OCI-LY3 (cell line): Measurements from ENCODE around the gene MBNL1.

ENCODE experiments used
- H2AFZ ChIP-seq: fragments of 200-600, 300-600 bp; shearing (Covaris generic); 2 replicates; pipeline ENCODE4 v1.6.0; 2014; ENCODE audit warnings: antibody characterized with exemption, low read depth, low read length
- H3K27ac ChIP-seq: fragments of 200-600, 300-600 bp; sonication (generic); 2 replicates; pipeline ENCODE4 v1.5.1; 2014; ENCODE audit warnings: mild to moderate bottlenecking, low read length, moderate library complexity, mixed read lengths
- H3K27me3 ChIP-seq: fragments of 200-600, 300-600 bp; sonication (generic); 2 replicates; pipeline ENCODE4 v1.6.1; 2014; ENCODE audit warnings: low read depth, low read length, mixed read lengths
- H3K36me3 ChIP-seq: fragments of 200-600, 300-600 bp; sonication (generic); replicated peaks from 2 replicates; pipeline ENCODE3; 2014; ENCODE audit warnings: low read depth, low read length, mixed read lengths
- H3K4me1 ChIP-seq: fragments of 300-600, 200-600 bp; sonication (generic); 2 replicates; pipeline ENCODE4 v1.6.1; 2014; ENCODE audit warnings: low read length, mixed read lengths
- H3K4me2 ChIP-seq: fragments of 200-600, 300-600 bp; sonication (generic); 2 replicates; pipeline ENCODE4 v1.6.1; 2014; ENCODE audit warnings: low read length, mixed read lengths
- H3K4me3 ChIP-seq: fragments of 300-600, 200-600 bp; sonication (generic); 2 replicates; pipeline ENCODE4 v1.5.1; 2014; ENCODE audit warnings: antibody characterized with exemption, mild to moderate bottlenecking, low read length, moderate library complexity
- H3K79me2 ChIP-seq: fragments of 300-600, 200-600 bp; shearing (Covaris generic); 2 replicates; pipeline ENCODE4 v1.6.1; 2014; ENCODE audit warnings: mild to moderate bottlenecking, low read length, mixed read lengths
- H3K9ac ChIP-seq: fragments of 300-600, 200-600 bp; shearing (Covaris generic); 2 replicates; pipeline ENCODE4 v1.6.0; 2014; ENCODE audit warnings: mild to moderate bottlenecking, low read length, moderate library complexity
- H3K9me3 ChIP-seq: fragments of 200-600, 300-600 bp; shearing (Covaris generic); 2 replicates; pipeline ENCODE4 v1.6.1; 2014; ENCODE audit warnings: low read length, mixed read lengths; ENCODE audit not compliant: insufficient read depth
- H4K20me1 ChIP-seq: fragments of 200-600, 300-600 bp; sonication (generic); 2 replicates; pipeline ENCODE4 v1.6.1; 2016; ENCODE audit warnings: low read length, mixed read lengths; ENCODE audit not compliant: insufficient read depth
- EZH2phosphoT487 ChIP-seq: fragments of 200-600 bp; shearing (Covaris generic); IDR thresholded peaks from 2 replicates; pipeline ENCODE4 v1.6.1; 2018; ENCODE audit warnings: antibody characterized with exemption, mixed run types, low read depth
- TF ChIP-seq, protein P1 (sequence below): fragments of 200-600, 300-600 bp; sonication (generic); IDR thresholded peaks from 2 replicates; pipeline ENCODE4 v1.5.1; 2014; ENCODE audit warnings: antibody characterized with exemption, low read length, low read depth

MBNL1 gene

DNA sequence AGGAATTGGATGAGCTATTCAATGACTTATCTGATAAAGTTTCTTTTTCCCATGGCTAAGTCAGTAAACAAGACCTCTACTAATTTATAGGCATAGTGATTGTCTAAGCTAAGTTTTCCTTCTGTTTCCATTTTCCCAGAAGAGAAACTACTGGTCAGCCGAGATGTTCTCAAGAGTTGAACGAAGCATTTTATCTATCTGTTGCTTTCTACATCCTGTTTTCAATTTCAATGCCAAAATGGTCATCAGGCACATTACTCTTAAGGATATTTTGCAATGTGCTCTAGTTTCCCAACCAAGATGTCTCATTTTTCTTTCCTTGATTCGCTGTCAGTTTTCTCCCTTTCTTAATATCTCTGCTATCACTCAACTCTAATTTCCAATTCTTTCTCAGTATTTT lies 228.7 kb downstream of the MBNL1 start:
- TF ChIP-seq, protein P1, sequence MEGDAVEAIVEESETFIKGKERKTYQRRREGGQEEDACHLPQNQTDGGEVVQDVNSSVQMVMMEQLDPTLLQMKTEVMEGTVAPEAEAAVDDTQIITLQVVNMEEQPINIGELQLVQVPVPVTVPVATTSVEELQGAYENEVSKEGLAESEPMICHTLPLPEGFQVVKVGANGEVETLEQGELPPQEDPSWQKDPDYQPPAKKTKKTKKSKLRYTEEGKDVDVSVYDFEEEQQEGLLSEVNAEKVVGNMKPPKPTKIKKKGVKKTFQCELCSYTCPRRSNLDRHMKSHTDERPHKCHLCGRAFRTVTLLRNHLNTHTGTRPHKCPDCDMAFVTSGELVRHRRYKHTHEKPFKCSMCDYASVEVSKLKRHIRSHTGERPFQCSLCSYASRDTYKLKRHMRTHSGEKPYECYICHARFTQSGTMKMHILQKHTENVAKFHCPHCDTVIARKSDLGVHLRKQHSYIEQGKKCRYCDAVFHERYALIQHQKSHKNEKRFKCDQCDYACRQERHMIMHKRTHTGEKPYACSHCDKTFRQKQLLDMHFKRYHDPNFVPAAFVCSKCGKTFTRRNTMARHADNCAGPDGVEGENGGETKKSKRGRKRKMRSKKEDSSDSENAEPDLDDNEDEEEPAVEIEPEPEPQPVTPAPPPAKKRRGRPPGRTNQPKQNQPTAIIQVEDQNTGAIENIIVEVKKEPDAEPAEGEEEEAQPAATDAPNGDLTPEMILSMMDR = no peak
- no peak for TF ChIP-seq EZH2phosphoT487
- Histone ChIP-seq H4K20me1 (no peaks in the 10 kb centered on the region), H2AFZ (no peak overlapping the region), H3K9ac (no peak overlapping the region), H3K27me3 (no peaks in the 10 kb centered on the region), H3K36me3 (no peaks in the 10 kb centered on the region), H3K4me1 (0 out of 2 replicates have a peak, but pooled peaks cover 4% of the 10 kb centered on the region), H3K9me3 (no peaks in the 10 kb centered on the region), H3K27ac (no peak overlapping the region), H3K4me3 (no peak overlapping the region), H3K4me2 (no peak overlapping the region), H3K79me2 (no peaks in the 10 kb centered on the region)

DNA sequence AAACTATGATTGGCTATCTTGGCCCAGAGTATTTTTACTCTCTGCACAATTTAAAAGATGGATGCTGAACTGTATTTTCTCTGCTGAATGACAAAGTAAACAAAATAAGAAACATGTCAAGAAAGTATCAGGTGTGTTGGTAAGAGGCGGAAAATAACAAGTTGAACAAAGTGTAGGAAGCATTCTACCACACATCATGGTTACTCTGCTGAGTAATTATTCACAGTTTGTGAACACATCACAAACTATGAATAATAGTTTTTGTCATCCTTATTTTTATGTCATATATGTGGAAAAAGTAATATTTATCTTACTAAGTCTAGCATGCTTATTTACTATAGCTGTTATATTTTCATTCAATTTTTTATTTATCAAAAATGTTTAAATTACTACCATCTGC lies 229.2 kb downstream of the MBNL1 start:
- H2AFZ ChIP-seq = no peak overlapping the region
- H3K9ac ChIP-seq = no peak overlapping the region
- H3K27ac ChIP-seq = no peak overlapping the region
- H3K27me3 ChIP-seq = no peaks in the 10 kb centered on the region
- H3K36me3 ChIP-seq = no peaks in the 10 kb centered on the region
- no peaks in the 10 kb centered on the region for H4K20me1 ChIP-seq
- H3K4me3 ChIP-seq = no peak overlapping the region
- no peak overlapping the region for H3K4me2 ChIP-seq
- H3K79me2 ChIP-seq = no peaks in the 10 kb centered on the region
- no peaks in the 10 kb centered on the region for H3K9me3 ChIP-seq
- TF ChIP-seq, protein P1 = no peak
- TF ChIP-seq EZH2phosphoT487 = no peak
- H3K4me1 ChIP-seq = 0 out of 2 replicates have a peak, but pooled peaks cover 4% of the 10 kb centered on the region

DNA sequence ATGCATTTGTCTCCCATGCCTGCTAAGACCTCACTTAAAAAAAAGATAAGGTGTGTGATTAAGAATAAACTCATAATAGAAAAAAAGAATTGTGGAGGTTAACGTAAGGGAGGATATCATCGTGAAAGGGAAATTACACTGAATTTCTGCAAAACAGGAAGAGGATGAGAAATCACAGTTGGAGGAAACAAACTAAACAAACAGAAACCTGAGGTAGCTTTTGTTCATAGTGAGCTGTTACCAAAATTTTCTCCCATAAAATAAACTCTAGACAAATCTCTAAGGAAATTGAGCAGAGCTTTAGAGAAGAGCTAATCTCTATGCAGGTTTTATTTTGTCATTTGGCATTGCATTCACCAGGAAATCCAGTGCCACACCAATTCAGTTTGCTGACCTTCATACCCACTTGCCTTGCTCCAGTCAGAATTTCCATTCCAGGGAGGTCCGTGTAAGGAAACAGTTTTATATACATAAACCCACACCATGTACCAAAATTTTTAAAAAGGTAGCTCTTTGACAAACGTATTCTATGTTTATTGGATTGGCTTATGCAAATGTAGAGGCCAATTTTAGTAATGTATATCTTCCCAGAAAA lies 231.2 kb downstream of the MBNL1 start:
- Histone ChIP-seq H3K36me3 (no peaks in the 10 kb centered on the region), H3K4me2 (no peak overlapping the region), H4K20me1 (no peaks in the 10 kb centered on the region), H3K4me1 (0 out of 2 replicates have a peak, but pooled peaks cover 4% of the 10 kb centered on the region), H3K4me3 (no peak overlapping the region), H3K27me3 (no peaks in the 10 kb centered on the region), H2AFZ (no peak overlapping the region), H3K79me2 (no peaks in the 10 kb centered on the region), H3K9me3 (no peaks in the 10 kb centered on the region), H3K27ac (no peak overlapping the region), H3K9ac (no peak overlapping the region)
- no peak for TF ChIP-seq EZH2phosphoT487
- TF ChIP-seq, protein P1 = no peak

DNA sequence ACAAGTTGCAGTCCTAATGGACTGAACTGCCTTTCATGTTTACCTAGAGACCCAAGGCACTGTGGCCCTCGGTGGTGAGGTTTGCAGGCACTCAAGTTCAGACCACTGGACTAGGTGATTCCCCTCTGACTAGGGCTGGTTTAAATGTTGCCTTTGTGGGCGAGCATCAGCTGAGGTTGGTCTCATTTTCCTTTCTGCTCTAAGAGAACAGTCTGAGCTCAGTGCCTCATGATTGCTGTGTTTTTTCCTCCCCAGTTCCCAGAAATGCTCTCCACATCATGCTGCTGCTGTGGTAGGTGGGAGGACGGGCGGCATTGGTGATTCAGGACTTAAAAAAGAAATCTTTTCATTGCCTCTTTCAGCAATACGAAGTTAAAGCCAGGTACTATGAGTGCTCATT lies 237.2 kb downstream of the MBNL1 start:
- H3K79me2 ChIP-seq = no peaks in the 10 kb centered on the region
- peak overlapping the region; percentile 10; the same call in 1 of the 2 replicates for H2AFZ ChIP-seq
- H3K36me3 ChIP-seq = no peaks in the 10 kb centered on the region
- H3K4me1 ChIP-seq = peaks cover 42% of the 10 kb centered on the region
- H4K20me1 ChIP-seq = no peaks in the 10 kb centered on the region
- no peak overlapping the region for H3K27ac ChIP-seq
- H3K9ac ChIP-seq = no peak overlapping the region
- H3K27me3 ChIP-seq = no peaks in the 10 kb centered on the region
- H3K4me3 ChIP-seq = no peak overlapping the region
- H3K9me3 ChIP-seq = no peaks in the 10 kb centered on the region
- peak overlapping the region; percentile 48 for H3K4me2 ChIP-seq
- no peak for TF ChIP-seq EZH2phosphoT487
- TF ChIP-seq, protein P1 = no peak
